Natural killer cell (primary cell): ENCODE results near the gene CD96. TPM values are rescaled to one million over a fixed set of nuclear protein-coding genes. Genes with fewer than 3 reads are reported as not detected.
A peak's percentile ranks its signal among the peaks of the same experiment; 100 is the strongest.

Experiments used
- ATAC-seq, 3 donors: fragments of 150-1000 bp in 2 of 3; fragments of 200-7000 bp in 1 of 3; cut with Tn5 transposase; 1 replicate in 1 of 3; 2 replicates in 2 of 3; pipeline ENCODE4 v1.10.0; 2021; ENCODE audit warnings: mild to moderate bottlenecking in 2 of 3, moderate library complexity in 2 of 3
- DNase-seq, 2 donors: peaks; one replicate each; pipeline versions ENCODE4 v3.0.0 to v3.0.0-alpha.2; 2013 to 2021; ENCODE audit warnings: mixed read lengths in 1 of 2
- H3K27ac ChIP-seq: one replicate; pipeline ENCODE4 v1.5.1; 2013; ENCODE audit warnings: mild to moderate bottlenecking, low read length
- H3K27me3 ChIP-seq: one replicate; pipeline ENCODE4 v1.6.1; 2013; ENCODE audit warnings: low read length; ENCODE audit not compliant: control insufficient read depth, insufficient read depth
- H3K36me3 ChIP-seq: one replicate; pipeline ENCODE4 v1.6.1; 2013; ENCODE audit warnings: low read length; ENCODE audit not compliant: control insufficient read depth, insufficient read depth
- H3K4me1 ChIP-seq: one replicate; pipeline ENCODE4 v1.6.1; 2013; ENCODE audit warnings: low read length; ENCODE audit not compliant: control insufficient read depth, insufficient read depth
- H3K4me3 ChIP-seq: one replicate; pipeline ENCODE4 v1.5.1; 2013; ENCODE audit warnings: low read length
- H3K9me3 ChIP-seq: one replicate; pipeline ENCODE4 v1.6.1; 2013; ENCODE audit warnings: low read length; ENCODE audit not compliant: control insufficient read depth, insufficient read depth
- H3K27ac Mint-ChIP-seq, 2 donors: one replicate each; pipeline ENCODE4 v1.8.0; 2022; ENCODE audit warnings: mild to moderate bottlenecking in 2 of 2, mixed read lengths in 2 of 2, moderate library complexity in 1 of 2
- H3K27me3 Mint-ChIP-seq, 2 donors: one replicate each; pipeline ENCODE4 v1.8.0; 2022; ENCODE audit warnings: low read depth in 2 of 2, mixed read lengths in 2 of 2
- H3K36me3 Mint-ChIP-seq: one replicate; pipeline ENCODE4 v1.8.0; 2022; ENCODE audit warnings: mixed read lengths
- H3K4me1 Mint-ChIP-seq, 2 donors: one replicate each; pipeline ENCODE4 v1.8.0; 2022; ENCODE audit warnings: mixed read lengths in 2 of 2
- H3K4me3 Mint-ChIP-seq: one replicate; pipeline ENCODE4 v1.8.0; 2022; ENCODE audit warnings: mild to moderate bottlenecking, moderate library complexity, mixed read lengths
- H3K9me3 Mint-ChIP-seq, 2 donors: one replicate each; pipeline ENCODE4 v1.8.0; 2022; ENCODE audit warnings: mixed read lengths in 2 of 2
- CTCF ChIP-seq: fragments of 200-600 bp; IDR thresholded peaks from one replicate; pipeline ENCODE4 v1.8.0; 2022; ENCODE audit warnings: antibody characterized with exemption
- WGBS: methylation state at CpG from one replicate; pipeline ENCODE4 v1.1.7; 2013; ENCODE audit warnings: missing lambda C conversion rate; ENCODE audit not compliant: insufficient coverage; 5-methylcytosine and 5-hydroxymethylcytosine counted together
- intact Hi-C: fragments of 100-400 bp; cut with micrococcal nuclease; formaldehyde crosslinking; loops from one replicate; pipeline ENCODE4 v1.14.2; 2022
- total RNA-seq, 4 donors: library from RNA; stranded (reverse); fragments of 120-200 nt in 1 of 4; gene quantifications; one replicate each; pipeline versions ENCODE4 v1.2.3 to v1.2.4, GENCODE V29; 2013 to 2022

CD96 gene
- total RNA-seq, 3 donors from 2014 or later (not counting 1 experiment from before 2014, with no cell fraction given) = 146 to 191 (median 166) TPM

DNA sequence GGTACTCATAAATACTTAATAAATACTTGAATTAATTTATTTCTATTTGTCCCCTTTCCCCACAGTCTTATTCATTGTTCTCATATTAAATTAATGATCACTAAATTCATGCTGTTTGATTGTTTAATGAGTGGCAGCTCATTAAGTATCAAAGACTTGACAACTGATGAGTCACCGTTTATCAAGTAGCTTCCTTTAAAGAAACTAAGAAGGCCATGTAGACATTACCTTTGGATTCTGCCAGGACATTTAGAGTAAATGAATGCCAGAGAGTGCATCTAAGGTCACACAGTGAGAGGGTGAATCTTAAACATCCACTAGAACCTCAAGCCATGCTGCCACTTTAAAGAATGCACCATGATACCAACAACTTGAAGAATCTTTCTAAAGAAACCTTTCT, 29.3 kb downstream of the CD96 start:
- 76% methylated on average over 1 of the region's 1 CpG for WGBS
- no peak for TF ChIP-seq CTCF
- Mint-ChIP-seq H3K9me3 (no peaks in the 10 kb centered on the region), H3K4me1 (peaks cover 39 to 41% of the 10 kb centered on the region in 2 donors), H3K27me3 (no peaks in the 10 kb centered on the region), H3K36me3 (peaks cover 7% of the 10 kb centered on the region), H3K27ac (peak overlapping the region; percentile 50 to 74), H3K4me3 (no peak overlapping the region)
- H3K9me3 ChIP-seq = no peaks in the 10 kb centered on the region
- ATAC-seq (no peak), DNase-seq (no peak)
- H3K27me3 ChIP-seq = no peaks in the 10 kb centered on the region
- peaks cover 23% of the 10 kb centered on the region for H3K36me3 ChIP-seq
- no peak overlapping the region for H3K27ac ChIP-seq
- intact Hi-C loops = no loop called here
- no peak overlapping the region for H3K4me3 ChIP-seq
- H3K4me1 ChIP-seq = peaks cover 5% of the 10 kb centered on the region

DNA sequence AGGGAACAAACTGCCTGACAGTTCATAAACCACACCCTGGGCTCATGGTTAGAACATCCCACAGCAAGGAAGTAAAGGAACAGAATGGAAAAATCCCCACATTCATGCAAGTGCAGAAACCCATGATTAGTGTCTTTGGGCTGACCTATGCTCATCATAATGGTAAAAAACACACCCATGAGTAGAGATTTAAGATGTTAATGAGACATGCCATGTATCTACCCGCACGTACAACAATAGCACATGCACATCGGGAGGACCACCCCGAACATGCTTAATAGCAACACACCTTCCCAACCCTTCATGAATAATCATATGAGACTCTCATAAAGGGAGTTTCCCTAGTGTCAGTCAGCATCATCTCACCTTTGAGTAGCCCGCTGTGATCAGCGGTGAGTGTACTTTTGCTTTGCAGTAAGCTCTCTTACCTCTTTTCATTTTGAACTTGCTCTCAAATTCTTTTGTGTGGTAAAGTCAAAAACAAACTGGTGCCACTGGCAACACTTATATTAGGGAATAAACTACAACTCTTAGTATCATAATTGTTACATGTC, 30.0 kb downstream of the CD96 start:
- no peak for TF ChIP-seq CTCF
- peaks cover 23% of the 10 kb centered on the region for H3K36me3 ChIP-seq

GRCh38 chr3:111577113-111577512, 35.1 kb downstream of the CD96 start:
- no peak for DNase-seq
- intact Hi-C loops = loop anchor here (5.0 kb wide), 1 partner anchor 40 kb away; no protein-coding TSS in a partner anchor
- Histone ChIP-seq H3K4me1 (peaks cover 6% of the 10 kb centered on the region), H3K27me3 (no peaks in the 10 kb centered on the region), H3K36me3 (peaks cover 36% of the 10 kb centered on the region), H3K9me3 (no peaks in the 10 kb centered on the region), H3K27ac (no peak overlapping the region), H3K4me3 (no peak overlapping the region)
- Mint-ChIP-seq H3K9me3 (no peaks in the 10 kb centered on the region), H3K27me3 (no peaks in the 10 kb centered on the region), H3K27ac (peak overlapping the region; percentile 69 to 78), H3K4me1 (peaks cover 47% of the 10 kb centered on the region in 2 donors), H3K4me3 (no peak overlapping the region), H3K36me3 (peaks cover 2% of the 10 kb centered on the region)
- no peak for ATAC-seq
- TF ChIP-seq CTCF = no peak
- WGBS = 70% methylated on average over 1 of the region's 1 CpG

More for the DNA sequence above, 30.0 kb downstream of the CD96 start:
- Histone ChIP-seq H3K27ac (no peak overlapping the region), H3K27me3 (no peaks in the 10 kb centered on the region), H3K9me3 (no peaks in the 10 kb centered on the region), H3K4me3 (no peak overlapping the region), H3K4me1 (peaks cover 5% of the 10 kb centered on the region)
- H3K4me1 Mint-ChIP-seq = peaks cover 37 to 38% of the 10 kb centered on the region in 2 donors
- peak in 2 of 3 donors; percentile 66 to 70 for ATAC-seq
- H3K27ac Mint-ChIP-seq = peak overlapping the region; percentile 50 to 74
- H3K4me3 Mint-ChIP-seq = no peak overlapping the region
- no peaks in the 10 kb centered on the region for H3K9me3 Mint-ChIP-seq
- peak in 1 of 2 donors; percentile 65 for DNase-seq
- intact Hi-C loops = no loop called here
- peaks cover 7% of the 10 kb centered on the region for H3K36me3 Mint-ChIP-seq
- WGBS = 86% methylated on average over 6 of the region's 6 CpGs
- no peaks in the 10 kb centered on the region for H3K27me3 Mint-ChIP-seq
